HFF-Myc (cell line): ENCODE data around the gene PRR22.

ENCODE experiments used
- DNase-seq: peaks from one replicate; pipeline ENCODE4 v3.0.0-alpha.2; 2011; ENCODE audit warnings: low read depth; ENCODE audit errors: extremely low read depth
- H3K4me3 ChIP-seq: replicated peaks from 2 replicates; pipeline ENCODE4 v1.5.1; 2011; ENCODE audit warnings: low read depth, mild to moderate bottlenecking, control low read depth, low read length
- TF ChIP-seq, protein P1 (sequence below): IDR thresholded peaks from 2 replicates; pipeline ENCODE4 v1.5.1; 2012; ENCODE audit warnings: mild to moderate bottlenecking, low read depth, low read length, control low read depth; ENCODE audit errors: missing control alignments

The PRR22 gene

GRCh38 chr19:5827891-5828660 lies 43.5 kb upstream of the PRR22 start:
- DNase-seq = peak; percentile 60
- H3K4me3 ChIP-seq = peak overlapping the region; percentile 47

DNA sequence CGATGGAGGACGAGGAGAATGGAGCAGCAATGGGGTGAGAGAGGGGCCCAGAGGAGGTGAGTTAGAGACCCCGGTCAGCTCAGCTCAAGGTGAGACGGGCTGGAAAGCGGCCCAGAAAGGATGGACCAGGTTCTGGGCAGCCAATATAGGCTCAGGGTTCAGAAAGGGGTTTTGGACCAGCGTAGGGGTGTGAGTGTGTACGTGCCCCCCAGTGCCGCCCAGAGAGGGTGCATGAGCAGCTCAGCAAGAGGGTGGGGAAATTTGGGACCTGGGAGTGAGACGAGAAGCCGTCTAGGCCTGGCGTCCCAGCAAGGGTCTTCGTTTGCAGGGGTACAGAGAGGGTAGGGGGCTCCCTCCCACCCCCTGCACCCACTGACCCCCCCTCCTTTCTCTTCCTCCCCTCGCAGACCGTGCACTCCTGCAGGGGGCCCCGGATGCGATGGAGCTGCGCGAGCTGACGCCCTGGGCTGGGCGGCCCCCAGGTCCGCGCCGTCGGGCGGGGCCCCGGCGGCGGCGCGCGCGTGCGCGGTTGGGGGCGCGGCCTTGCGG lies 42.9 kb upstream of the PRR22 start:
- H3K4me3 ChIP-seq = no peak overlapping the region
- no peak for DNase-seq
- TF ChIP-seq, protein P1, sequence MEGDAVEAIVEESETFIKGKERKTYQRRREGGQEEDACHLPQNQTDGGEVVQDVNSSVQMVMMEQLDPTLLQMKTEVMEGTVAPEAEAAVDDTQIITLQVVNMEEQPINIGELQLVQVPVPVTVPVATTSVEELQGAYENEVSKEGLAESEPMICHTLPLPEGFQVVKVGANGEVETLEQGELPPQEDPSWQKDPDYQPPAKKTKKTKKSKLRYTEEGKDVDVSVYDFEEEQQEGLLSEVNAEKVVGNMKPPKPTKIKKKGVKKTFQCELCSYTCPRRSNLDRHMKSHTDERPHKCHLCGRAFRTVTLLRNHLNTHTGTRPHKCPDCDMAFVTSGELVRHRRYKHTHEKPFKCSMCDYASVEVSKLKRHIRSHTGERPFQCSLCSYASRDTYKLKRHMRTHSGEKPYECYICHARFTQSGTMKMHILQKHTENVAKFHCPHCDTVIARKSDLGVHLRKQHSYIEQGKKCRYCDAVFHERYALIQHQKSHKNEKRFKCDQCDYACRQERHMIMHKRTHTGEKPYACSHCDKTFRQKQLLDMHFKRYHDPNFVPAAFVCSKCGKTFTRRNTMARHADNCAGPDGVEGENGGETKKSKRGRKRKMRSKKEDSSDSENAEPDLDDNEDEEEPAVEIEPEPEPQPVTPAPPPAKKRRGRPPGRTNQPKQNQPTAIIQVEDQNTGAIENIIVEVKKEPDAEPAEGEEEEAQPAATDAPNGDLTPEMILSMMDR = no peak

More at GRCh38 chr19:5827891-5828660, 43.5 kb upstream of the PRR22 start:
- TF ChIP-seq, protein P1 = no peak

DNA sequence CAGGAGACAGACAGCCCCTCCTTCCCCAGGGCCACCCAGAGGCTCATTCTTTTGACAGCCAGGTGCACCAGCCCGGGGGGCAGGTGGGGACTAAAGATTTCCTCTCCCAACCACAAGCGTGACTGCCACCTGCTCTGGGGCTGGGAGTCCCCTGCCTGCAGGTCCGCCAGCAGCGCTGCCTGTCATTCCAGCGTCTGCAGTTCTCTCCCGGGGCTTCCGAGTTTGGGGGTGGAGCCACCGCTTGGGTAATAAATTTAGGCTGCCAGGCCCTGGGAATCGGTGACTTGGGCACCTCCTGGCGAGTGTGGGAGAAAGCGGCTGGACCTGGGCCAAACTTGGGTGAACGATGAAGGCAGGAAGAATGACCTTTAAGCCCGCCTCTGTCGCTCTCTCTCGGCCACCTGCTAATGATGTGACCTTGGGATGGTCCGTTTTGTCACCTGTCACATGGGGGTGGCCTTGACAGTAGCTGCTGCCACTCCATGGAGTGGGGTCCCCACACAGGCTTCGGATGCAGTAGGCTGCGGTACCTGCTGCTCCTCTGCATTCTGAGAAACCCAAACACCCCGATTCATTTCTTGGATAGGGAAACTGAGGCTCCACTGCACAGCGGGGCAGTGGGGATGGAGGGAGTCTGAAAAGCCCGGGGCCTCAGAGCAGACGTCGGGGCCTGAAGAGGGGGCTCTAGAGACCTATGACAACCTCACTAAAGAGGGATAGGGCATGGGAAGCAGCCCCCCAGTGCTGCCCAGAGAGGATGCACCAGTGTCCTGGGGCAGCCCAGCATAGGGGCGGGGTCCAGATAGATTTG lies 42.2 kb upstream of the PRR22 start:
- no peak overlapping the region for H3K4me3 ChIP-seq
- TF ChIP-seq, protein P1 = peak; percentile 20
- DNase-seq = no peak

DNA sequence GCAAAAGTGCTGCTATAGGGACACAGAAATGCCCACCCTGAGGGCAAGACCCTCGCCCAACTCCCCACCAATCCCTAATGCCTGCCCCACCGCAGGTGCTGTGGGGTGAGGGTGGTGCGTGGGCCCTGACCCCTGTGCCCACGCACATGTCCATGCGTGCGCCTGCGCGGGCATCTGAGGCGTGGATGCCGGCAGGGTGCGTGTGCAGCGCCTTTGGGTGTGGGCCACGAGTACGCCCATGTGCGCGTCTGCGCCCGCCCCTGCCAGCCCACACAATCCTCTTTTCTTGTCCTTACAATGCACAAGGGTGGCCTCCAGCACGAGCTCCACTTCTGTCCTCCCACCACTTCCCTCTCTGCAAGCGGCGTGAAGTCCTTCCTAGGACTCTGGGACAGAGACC lies 40.6 kb upstream of the PRR22 start:
- TF ChIP-seq, protein P1 = no peak
- H3K4me3 ChIP-seq = no peak overlapping the region
- no peak for DNase-seq

DNA sequence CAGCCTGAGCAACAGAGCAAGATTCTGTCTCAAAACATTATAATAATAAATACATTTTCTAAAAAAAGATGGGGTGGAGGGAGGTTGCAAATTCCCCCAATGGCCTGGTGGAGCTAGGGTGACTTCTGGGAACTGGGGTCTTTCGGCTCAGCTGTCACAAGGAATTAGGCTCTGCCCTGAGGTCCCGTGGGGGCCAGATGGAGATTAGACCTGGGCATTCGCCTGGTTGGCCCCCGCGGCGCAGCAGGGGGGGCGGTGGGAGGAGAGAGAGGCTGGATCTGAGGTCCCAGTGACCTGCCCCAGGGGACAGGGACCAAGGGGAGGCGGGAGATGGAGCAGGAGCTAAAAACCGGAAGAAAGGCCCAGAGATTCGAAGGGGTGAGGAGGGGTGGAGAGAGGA lies 40.2 kb upstream of the PRR22 start:
- H3K4me3 ChIP-seq = no peak overlapping the region
- DNase-seq = no peak
- TF ChIP-seq, protein P1 = no peak

DNA sequence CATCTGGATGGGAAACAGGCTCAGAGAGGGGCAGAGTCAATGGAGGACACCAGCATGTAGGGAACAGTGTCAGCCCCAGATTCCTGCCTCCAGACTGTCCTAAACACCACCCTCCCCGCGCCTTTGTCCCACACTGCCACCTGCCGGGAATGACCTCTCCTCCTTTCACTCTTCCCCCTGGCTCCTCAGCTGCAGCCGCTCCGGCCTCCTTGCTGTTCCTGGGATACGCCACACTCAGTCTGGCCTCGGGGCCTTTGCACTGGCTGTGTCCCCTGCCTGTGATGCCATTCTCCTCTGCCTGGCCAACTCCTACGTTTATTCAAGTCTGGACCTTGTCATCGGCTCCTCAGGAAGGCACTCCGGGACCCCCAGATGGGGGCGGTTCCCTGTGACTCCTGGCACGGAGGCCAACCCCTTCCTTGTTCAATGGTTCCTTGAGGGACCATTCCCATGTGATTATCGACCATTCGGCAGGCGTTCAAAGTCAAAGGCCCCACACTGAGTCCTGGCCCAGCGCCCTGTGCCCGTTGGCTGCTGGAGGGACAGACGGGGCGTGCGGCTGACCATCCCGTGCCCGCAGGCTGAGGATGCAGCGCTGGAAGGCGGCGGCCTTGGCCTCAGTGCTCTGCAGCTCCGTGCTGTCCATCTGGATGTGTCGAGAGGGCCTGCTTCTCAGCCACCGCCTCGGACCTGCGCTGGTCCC lies 39.2 kb upstream of the PRR22 start:
- TF ChIP-seq, protein P1 = peak; percentile 38
- DNase-seq = no peak
- H3K4me3 ChIP-seq = no peak overlapping the region
